ENCODE data around the gene NCK2.

The NCK2 gene

DNA sequence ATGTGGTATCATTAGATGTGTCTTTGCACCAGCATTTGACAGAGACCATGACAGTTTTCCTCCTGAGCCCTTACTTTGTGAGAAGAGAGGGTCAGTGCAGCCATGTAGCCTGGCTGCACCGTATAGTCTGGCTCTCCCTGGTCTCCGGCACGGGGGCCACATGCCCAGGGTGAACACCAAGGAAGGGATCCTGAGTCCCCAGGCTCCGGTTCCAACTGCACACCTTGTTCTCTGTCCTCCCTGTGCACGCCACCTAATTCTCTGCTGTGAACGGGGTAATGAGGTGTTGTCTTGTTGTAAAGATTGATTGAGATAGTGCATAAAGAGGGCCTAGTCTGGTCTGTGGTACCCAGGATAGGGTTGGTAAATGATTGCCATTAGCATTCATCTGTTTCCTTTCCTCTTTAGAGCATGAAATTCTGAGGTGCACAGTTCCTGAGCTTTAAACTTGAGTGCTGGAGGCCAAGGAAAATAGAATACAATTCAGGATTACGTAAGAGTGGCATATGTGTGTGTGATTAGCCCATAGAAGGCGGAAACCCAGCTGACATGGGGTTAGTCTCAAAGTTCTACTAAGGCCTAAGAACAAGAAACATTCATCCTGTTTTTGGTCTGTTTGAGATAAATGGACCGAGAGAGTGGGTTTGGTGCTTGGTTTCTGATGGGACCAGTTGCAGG, 55.5 kb downstream of the NCK2 start:
- Histone ChIP-seq H3K4me1 (ENCODE audit: control insufficient read depth, insufficient read depth, low read depth, low read length) (peaks cover 10% of the 10 kb centered on the region), H2BK5ac (ENCODE audit: low read depth, low read length, poor library complexity, severe bottlenecking) (no peak overlapping the region), H2BK120ac (ENCODE audit: low read depth, low read length) (no peak overlapping the region), H3K79me1 (replicated peaks; ENCODE audit: low read length, poor library complexity, severe bottlenecking) (peaks cover 48% of the 10 kb centered on the region), H2AFZ (ENCODE audit: low read depth, low read length) (no peak overlapping the region), H3K23ac (ENCODE audit: low read length in 2 of 2) (no peak overlapping the region), H4K8ac (ENCODE audit: low read length) (no peak overlapping the region), H3K4me2 (ENCODE audit: low read length, poor library complexity, severe bottlenecking) (no peak overlapping the region), H3K27me3 (ENCODE audit: control insufficient read depth in 1 of 2, insufficient read depth in 1 of 2, low read length in 2 of 2) (no peaks in the 10 kb centered on the region), H2BK12ac (ENCODE audit: low read length in 2 of 2) (peak overlapping the region in 1 of 2 experiments; percentile 62), H2BK15ac (ENCODE audit: low read depth, poor library complexity, severe bottlenecking) (no peak overlapping the region), H3K9me3 (ENCODE audit: control insufficient read depth, low read length) (no peaks in the 10 kb centered on the region), H3K4ac (ENCODE audit: low read depth in 1 of 2, low read length in 2 of 2) (no peak overlapping the region), H4K91ac (ENCODE audit: low read length) (peak overlapping the region; percentile 84), H3K9ac (ENCODE audit: low read length) (no peak overlapping the region), H3K27ac (ENCODE audit: low read length, poor library complexity, severe bottlenecking) (no peak overlapping the region), H3K4me3 (ENCODE audit: insufficient read depth in 1 of 2, low read depth in 1 of 2, low read length in 2 of 2) (no peak overlapping the region), H2AK5ac (ENCODE audit: low read length, severe bottlenecking) (no peak overlapping the region), H3K36me3 (ENCODE audit: control insufficient read depth in 1 of 2, insufficient read depth in 2 of 2, low read depth in 1 of 2, low read length in 2 of 2) (peaks cover 0 to 10% of the 10 kb centered on the region in 2 experiments), H3K14ac (ENCODE audit: low read length in 2 of 2) (no peak overlapping the region), H3K18ac (ENCODE audit: low read depth in 1 of 2, low read length in 2 of 2) (no peak overlapping the region)
- peak; percentile 41 for DNase-seq
- WGBS = 96% methylated on average over 9 of the region's 9 CpGs

DNA sequence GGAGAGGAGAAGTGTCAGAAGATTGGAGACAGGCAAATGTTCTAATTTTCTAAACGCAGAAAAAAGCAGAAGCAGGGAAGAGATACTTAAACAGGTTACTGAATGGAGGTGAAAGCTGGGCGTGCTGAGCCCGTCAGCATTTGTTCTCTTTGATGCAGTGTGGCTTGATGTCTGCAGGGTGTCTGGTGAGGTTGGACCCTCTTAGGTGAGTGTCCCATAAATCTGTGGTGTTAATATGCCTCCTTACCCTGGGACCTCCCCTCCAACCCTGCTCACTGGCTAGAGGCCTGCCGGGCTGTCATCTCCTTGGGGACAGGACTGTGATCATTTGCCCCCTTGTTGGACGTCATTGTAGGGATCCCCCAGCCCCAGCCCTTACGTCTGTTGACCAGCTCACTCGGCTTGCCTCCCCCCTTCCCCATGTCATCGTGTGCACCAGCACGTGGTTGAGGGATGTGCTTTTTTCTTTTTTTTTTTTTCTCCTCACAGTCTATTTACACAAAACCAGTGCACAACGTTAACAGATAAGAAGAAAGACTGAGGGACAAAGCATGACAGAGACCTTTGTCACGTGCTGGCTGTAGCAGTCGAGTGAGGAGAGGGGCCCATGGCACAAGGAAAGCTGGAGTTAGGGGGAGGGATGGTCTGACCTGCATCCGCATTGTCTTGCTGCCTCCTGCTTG, 56.4 kb downstream of the NCK2 start:
- H3K9me3 ChIP-seq (ENCODE audit: control insufficient read depth, low read length) = no peaks in the 10 kb centered on the region
- H3K4me2 ChIP-seq (ENCODE audit: low read length, poor library complexity, severe bottlenecking) = no peak overlapping the region
- no peak overlapping the region for H3K9ac ChIP-seq (ENCODE audit: low read length)
- peak overlapping the region; percentile 79 for H4K8ac ChIP-seq (ENCODE audit: low read length)
- H3K27ac ChIP-seq (ENCODE audit: low read length, poor library complexity, severe bottlenecking) = no peak overlapping the region
- no peak overlapping the region for H3K4me3 ChIP-seq (ENCODE audit: insufficient read depth in 1 of 2, low read depth in 1 of 2, low read length in 2 of 2)
- WGBS = 92% methylated on average over 12 of the region's 13 CpGs
- H3K79me1 ChIP-seq (replicated peaks; ENCODE audit: low read length, poor library complexity, severe bottlenecking) = peaks cover 46% of the 10 kb centered on the region
- H2BK120ac ChIP-seq (ENCODE audit: low read depth, low read length) = no peak overlapping the region
- H3K4ac ChIP-seq (ENCODE audit: low read depth in 1 of 2, low read length in 2 of 2) = no peak overlapping the region
- no peak overlapping the region for H2BK15ac ChIP-seq (ENCODE audit: low read depth, poor library complexity, severe bottlenecking)
- H3K23ac ChIP-seq (ENCODE audit: low read length in 2 of 2) = no peak overlapping the region
- no peaks in the 10 kb centered on the region for H3K27me3 ChIP-seq (ENCODE audit: control insufficient read depth in 1 of 2, insufficient read depth in 1 of 2, low read length in 2 of 2)
- no peak overlapping the region for H2BK5ac ChIP-seq (ENCODE audit: low read depth, low read length, poor library complexity, severe bottlenecking)
- peaks cover 0 to 10% of the 10 kb centered on the region in 2 experiments for H3K36me3 ChIP-seq (ENCODE audit: control insufficient read depth in 1 of 2, insufficient read depth in 2 of 2, low read depth in 1 of 2, low read length in 2 of 2)
- H2AK5ac ChIP-seq (ENCODE audit: low read length, severe bottlenecking) = no peak overlapping the region
- peak overlapping the region; percentile 46 for H4K91ac ChIP-seq (ENCODE audit: low read length)
- peak overlapping the region in 1 of 2 experiments; percentile 21 for H3K18ac ChIP-seq (ENCODE audit: low read depth in 1 of 2, low read length in 2 of 2)
- no peak overlapping the region for H2AFZ ChIP-seq (ENCODE audit: low read depth, low read length)
- no peak for DNase-seq
- H2BK12ac ChIP-seq (ENCODE audit: low read length in 2 of 2) = peak overlapping the region in 1 of 2 experiments; percentile 6
- no peak overlapping the region for H3K14ac ChIP-seq (ENCODE audit: low read length in 2 of 2)
- peaks cover 10% of the 10 kb centered on the region for H3K4me1 ChIP-seq (ENCODE audit: control insufficient read depth, insufficient read depth, low read depth, low read length)

DNA sequence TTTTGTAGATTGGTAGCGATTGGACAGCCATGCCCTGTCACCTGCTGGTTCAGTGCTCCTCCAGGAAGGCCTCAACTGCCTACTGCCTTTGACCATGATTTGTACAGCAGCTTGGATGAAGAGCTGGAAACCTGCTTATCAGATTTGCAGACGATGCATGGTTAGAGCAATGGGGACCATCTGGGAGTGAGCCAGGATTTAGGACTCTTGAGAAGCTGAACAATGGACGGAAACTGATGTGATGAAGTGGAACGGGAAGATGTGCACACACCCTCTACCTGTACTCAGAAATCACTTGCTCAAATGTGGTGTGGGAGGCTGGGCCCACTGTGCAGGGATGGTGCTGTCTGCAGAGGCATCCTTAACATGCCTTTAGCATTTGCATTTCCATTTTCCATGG, 57.2 kb downstream of the NCK2 start:
- 96% methylated on average over 4 of the region's 4 CpGs for WGBS
- Histone ChIP-seq H3K4me1 (ENCODE audit: control insufficient read depth, insufficient read depth, low read depth, low read length) (peaks cover 11% of the 10 kb centered on the region), H2BK12ac (ENCODE audit: low read length in 2 of 2) (no peak overlapping the region), H3K4me2 (ENCODE audit: low read length, poor library complexity, severe bottlenecking) (no peak overlapping the region), H3K4ac (ENCODE audit: low read depth in 1 of 2, low read length in 2 of 2) (no peak overlapping the region), H3K4me3 (ENCODE audit: insufficient read depth in 1 of 2, low read depth in 1 of 2, low read length in 2 of 2) (no peak overlapping the region), H3K9ac (ENCODE audit: low read length) (no peak overlapping the region), H3K36me3 (ENCODE audit: control insufficient read depth in 1 of 2, insufficient read depth in 2 of 2, low read depth in 1 of 2, low read length in 2 of 2) (peaks cover 0 to 10% of the 10 kb centered on the region in 2 experiments), H3K27me3 (ENCODE audit: control insufficient read depth in 1 of 2, insufficient read depth in 1 of 2, low read length in 2 of 2) (no peaks in the 10 kb centered on the region), H2BK5ac (ENCODE audit: low read depth, low read length, poor library complexity, severe bottlenecking) (no peak overlapping the region), H4K8ac (ENCODE audit: low read length) (no peak overlapping the region), H3K18ac (ENCODE audit: low read depth in 1 of 2, low read length in 2 of 2) (no peak overlapping the region), H2BK120ac (ENCODE audit: low read depth, low read length) (no peak overlapping the region), H3K79me1 (replicated peaks; ENCODE audit: low read length, poor library complexity, severe bottlenecking) (peaks cover 48% of the 10 kb centered on the region), H2BK15ac (ENCODE audit: low read depth, poor library complexity, severe bottlenecking) (no peak overlapping the region), H3K9me3 (ENCODE audit: control insufficient read depth, low read length) (no peaks in the 10 kb centered on the region), H2AK5ac (ENCODE audit: low read length, severe bottlenecking) (no peak overlapping the region), H3K23ac (ENCODE audit: low read length in 2 of 2) (no peak overlapping the region), H3K14ac (ENCODE audit: low read length in 2 of 2) (no peak overlapping the region), H4K91ac (ENCODE audit: low read length) (no peak overlapping the region), H2AFZ (ENCODE audit: low read depth, low read length) (no peak overlapping the region), H3K27ac (ENCODE audit: low read length, poor library complexity, severe bottlenecking) (no peak overlapping the region)
- DNase-seq = no peak

DNA sequence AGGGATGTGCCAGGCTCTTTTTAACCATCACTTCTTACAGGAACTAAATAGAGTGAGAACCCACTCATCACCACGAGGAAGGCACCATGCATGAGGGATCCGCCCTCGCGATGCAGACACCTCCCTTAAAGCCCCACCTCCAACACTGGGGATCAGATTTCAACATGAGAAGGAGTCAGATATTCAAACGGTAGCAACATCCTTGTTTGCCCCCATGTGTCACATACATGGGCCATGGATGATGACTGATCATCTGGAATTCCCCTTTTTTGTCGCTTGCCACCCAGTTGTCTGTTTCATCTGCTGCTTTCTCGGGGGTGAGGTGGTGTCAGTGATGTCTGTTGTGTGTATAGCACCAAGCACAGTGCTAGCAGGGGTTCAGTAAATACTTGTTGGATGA, 57.9 kb downstream of the NCK2 start:
- Histone ChIP-seq H3K18ac (ENCODE audit: low read depth in 1 of 2, low read length in 2 of 2) (peak overlapping the region in 1 of 2 experiments; percentile 38), H4K91ac (ENCODE audit: low read length) (peak overlapping the region; percentile 10), H2BK120ac (ENCODE audit: low read depth, low read length) (no peak overlapping the region), H3K27ac (ENCODE audit: low read length, poor library complexity, severe bottlenecking) (no peak overlapping the region), H2BK5ac (ENCODE audit: low read depth, low read length, poor library complexity, severe bottlenecking) (no peak overlapping the region), H4K8ac (ENCODE audit: low read length) (no peak overlapping the region), H3K4ac (ENCODE audit: low read depth in 1 of 2, low read length in 2 of 2) (no peak overlapping the region), H3K27me3 (ENCODE audit: control insufficient read depth in 1 of 2, insufficient read depth in 1 of 2, low read length in 2 of 2) (no peaks in the 10 kb centered on the region), H3K4me1 (ENCODE audit: control insufficient read depth, insufficient read depth, low read depth, low read length) (peaks cover 9% of the 10 kb centered on the region), H2BK15ac (ENCODE audit: low read depth, poor library complexity, severe bottlenecking) (no peak overlapping the region), H2AFZ (ENCODE audit: low read depth, low read length) (no peak overlapping the region), H3K4me2 (ENCODE audit: low read length, poor library complexity, severe bottlenecking) (no peak overlapping the region), H3K4me3 (ENCODE audit: insufficient read depth in 1 of 2, low read depth in 1 of 2, low read length in 2 of 2) (no peak overlapping the region), H3K14ac (ENCODE audit: low read length in 2 of 2) (no peak overlapping the region), H3K36me3 (ENCODE audit: control insufficient read depth in 1 of 2, insufficient read depth in 2 of 2, low read depth in 1 of 2, low read length in 2 of 2) (peaks cover 0 to 10% of the 10 kb centered on the region in 2 experiments), H3K9me3 (ENCODE audit: control insufficient read depth, low read length) (no peaks in the 10 kb centered on the region), H2BK12ac (ENCODE audit: low read length in 2 of 2) (no peak overlapping the region), H3K79me1 (replicated peaks; ENCODE audit: low read length, poor library complexity, severe bottlenecking) (peaks cover 48% of the 10 kb centered on the region), H3K9ac (ENCODE audit: low read length) (no peak overlapping the region), H2AK5ac (ENCODE audit: low read length, severe bottlenecking) (no peak overlapping the region), H3K23ac (ENCODE audit: low read length in 2 of 2) (no peak overlapping the region)
- peak; percentile 11 for DNase-seq
- WGBS = 88% methylated on average over 7 of the region's 7 CpGs

All from mesenchymal stem cell (in vitro differentiated cells and primary cell).